ENCODE results near the gene IFITM2.
"Not testable (repeated sequence)": the region's sequence is repeated elsewhere in the genome, so short reads cannot be mapped to it uniquely, and the experiment has no call there.

DNA sequence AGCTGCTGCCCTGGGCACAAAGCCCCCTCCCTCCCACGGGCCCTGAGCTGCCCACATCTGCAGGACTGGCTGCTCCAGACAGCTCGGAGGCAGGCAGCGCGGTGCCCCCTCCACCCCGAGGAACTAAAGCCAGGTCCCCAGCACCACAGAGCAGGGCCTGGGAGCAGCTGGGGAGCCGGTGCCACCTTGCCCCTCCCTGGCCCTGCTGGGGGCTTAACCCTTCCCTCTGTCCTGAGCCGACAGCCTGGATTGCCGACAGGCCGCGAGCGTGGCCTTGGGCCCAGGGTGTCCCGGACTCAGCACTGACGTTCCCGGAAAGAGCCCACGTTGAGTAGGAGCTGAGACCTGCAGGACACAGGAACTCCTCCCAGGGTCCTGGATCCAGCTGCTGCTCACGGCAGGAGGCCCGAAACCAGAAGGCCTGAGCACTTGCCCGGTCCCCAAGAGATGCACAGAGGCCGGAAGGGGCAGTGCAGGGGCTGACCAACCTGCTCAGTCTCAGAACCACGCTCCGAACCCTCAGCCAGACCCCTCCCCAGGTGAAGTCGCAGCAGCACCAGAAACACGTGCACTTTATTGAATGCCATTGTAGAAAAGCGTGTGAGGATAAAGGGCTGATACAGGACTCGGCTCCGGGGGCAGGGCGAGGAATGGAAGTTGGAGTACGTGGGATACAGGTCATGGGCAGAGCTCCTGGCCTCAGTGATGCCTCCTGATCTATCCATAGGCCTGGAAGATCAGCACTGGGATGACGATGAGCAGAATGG is 11.7 kb downstream of the IFITM2 start:
- TF ChIP-seq, protein P1, sequence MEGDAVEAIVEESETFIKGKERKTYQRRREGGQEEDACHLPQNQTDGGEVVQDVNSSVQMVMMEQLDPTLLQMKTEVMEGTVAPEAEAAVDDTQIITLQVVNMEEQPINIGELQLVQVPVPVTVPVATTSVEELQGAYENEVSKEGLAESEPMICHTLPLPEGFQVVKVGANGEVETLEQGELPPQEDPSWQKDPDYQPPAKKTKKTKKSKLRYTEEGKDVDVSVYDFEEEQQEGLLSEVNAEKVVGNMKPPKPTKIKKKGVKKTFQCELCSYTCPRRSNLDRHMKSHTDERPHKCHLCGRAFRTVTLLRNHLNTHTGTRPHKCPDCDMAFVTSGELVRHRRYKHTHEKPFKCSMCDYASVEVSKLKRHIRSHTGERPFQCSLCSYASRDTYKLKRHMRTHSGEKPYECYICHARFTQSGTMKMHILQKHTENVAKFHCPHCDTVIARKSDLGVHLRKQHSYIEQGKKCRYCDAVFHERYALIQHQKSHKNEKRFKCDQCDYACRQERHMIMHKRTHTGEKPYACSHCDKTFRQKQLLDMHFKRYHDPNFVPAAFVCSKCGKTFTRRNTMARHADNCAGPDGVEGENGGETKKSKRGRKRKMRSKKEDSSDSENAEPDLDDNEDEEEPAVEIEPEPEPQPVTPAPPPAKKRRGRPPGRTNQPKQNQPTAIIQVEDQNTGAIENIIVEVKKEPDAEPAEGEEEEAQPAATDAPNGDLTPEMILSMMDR (IDR thresholded peaks at IDR 0.05): not testable (repeated sequence)
- TF ChIP-seq POLR2A (IDR thresholded peaks at IDR 0.05): peak; percentile 49

Data from right lobe of liver (tissue), 4 donors.